Measurements from ENCODE around the gene PTPRJ. TPM values are rescaled to one million over a fixed set of nuclear protein-coding genes. Genes with fewer than 3 reads are reported as not detected.

Gene PTPRJ
- total RNA-seq, 1 donor from 2014 or later: 40.0 TPM

DNA sequence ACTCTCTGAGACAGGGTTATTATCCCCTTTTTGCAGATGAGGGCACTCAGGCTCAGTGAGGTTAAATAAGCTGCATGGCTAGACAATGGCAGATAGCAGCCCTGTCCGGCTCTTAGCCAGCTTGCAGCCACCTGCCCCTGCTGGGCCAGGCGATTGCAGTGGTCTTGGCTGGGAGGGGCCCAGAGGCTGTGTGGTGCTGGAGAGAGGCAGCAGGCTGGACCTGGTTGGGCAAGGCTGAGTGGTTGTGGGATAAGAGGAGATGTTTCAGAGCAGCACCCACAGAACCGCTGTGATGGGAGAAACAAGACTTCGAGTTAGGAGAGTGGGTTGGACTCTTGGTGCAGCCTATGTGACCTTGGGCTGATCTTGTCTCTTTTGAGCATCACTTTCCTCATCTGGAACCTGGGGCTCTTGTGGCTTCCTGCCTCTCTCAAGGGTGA is 25.5 kb downstream of the PTPRJ start:
- Histone ChIP-seq H3K27me3 (ENCODE audit: low read depth) (no peaks in the 10 kb centered on the region), H3K27ac (peak overlapping the region; percentile 18), H3K4me3 (no peak overlapping the region), H3K9me3 (no peaks in the 10 kb centered on the region), H3K36me3 (no peaks in the 10 kb centered on the region), H3K4me1 (peaks cover 42% of the 10 kb centered on the region)
- ATAC-seq: no peak
- DNase-seq: no peak
- intact Hi-C loops (cut with DNase I): no loop called here
- TF ChIP-seq, protein P1, sequence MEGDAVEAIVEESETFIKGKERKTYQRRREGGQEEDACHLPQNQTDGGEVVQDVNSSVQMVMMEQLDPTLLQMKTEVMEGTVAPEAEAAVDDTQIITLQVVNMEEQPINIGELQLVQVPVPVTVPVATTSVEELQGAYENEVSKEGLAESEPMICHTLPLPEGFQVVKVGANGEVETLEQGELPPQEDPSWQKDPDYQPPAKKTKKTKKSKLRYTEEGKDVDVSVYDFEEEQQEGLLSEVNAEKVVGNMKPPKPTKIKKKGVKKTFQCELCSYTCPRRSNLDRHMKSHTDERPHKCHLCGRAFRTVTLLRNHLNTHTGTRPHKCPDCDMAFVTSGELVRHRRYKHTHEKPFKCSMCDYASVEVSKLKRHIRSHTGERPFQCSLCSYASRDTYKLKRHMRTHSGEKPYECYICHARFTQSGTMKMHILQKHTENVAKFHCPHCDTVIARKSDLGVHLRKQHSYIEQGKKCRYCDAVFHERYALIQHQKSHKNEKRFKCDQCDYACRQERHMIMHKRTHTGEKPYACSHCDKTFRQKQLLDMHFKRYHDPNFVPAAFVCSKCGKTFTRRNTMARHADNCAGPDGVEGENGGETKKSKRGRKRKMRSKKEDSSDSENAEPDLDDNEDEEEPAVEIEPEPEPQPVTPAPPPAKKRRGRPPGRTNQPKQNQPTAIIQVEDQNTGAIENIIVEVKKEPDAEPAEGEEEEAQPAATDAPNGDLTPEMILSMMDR (IDR thresholded peaks at IDR 0.05): no peak

DNA sequence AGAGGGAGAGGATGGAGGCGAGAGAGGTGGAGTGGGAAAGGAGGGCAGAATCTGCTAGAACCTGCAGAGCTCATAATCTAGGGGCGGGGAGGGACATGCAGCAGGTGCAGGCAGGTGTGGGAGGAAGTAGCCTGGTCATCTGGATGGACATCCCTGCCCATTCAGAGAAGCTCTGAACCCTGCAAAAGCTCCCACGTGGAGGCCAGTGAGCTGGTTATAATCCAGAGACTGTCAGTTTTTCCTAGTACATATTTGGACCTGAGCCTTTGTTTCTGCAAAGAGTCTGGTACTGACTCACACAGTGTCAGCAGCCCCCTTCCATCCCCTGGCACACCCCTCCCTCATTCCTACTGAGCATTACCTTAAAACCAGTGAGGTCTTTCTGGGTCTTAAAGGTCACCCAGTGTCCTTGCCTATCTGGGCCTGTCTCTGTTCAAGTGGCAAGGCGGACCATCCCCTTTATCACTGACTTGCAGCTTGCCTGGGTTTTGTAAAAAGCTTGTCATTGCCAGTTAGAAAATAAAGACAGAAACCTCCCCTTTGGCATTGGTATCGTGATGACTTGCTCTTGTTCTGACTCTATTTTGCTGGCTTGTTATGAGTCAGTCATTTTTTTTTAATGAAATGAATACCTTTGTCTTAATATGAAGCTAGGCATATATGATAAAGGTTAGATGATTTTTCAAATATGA is 26.1 kb downstream of the PTPRJ start:
- DNase-seq (no peak), ATAC-seq (no peak)
- Histone ChIP-seq H3K4me1 (peaks cover 46% of the 10 kb centered on the region), H3K9me3 (no peaks in the 10 kb centered on the region), H3K4me3 (no peak overlapping the region), H3K27ac (no peak overlapping the region), H3K36me3 (no peaks in the 10 kb centered on the region), H3K27me3 (ENCODE audit: low read depth) (no peaks in the 10 kb centered on the region)
- TF ChIP-seq, protein P1 (IDR thresholded peaks at IDR 0.05): no peak
- intact Hi-C loops (cut with DNase I): no loop called here

GRCh38 chr11:48007677-48008076 is 27.3 kb downstream of the PTPRJ start:
- TF ChIP-seq, protein P1 (IDR thresholded peaks at IDR 0.05): no peak
- no peaks in the 10 kb centered on the region for H3K9me3 ChIP-seq
- peak; percentile 65 to 89 for ATAC-seq
- H3K27ac ChIP-seq: peak overlapping the region; percentile 65
- no peaks in the 10 kb centered on the region for H3K27me3 ChIP-seq (ENCODE audit: low read depth)
- H3K4me3 ChIP-seq: no peak overlapping the region
- intact Hi-C loops (cut with DNase I): no loop called here
- H3K36me3 ChIP-seq: no peaks in the 10 kb centered on the region
- peaks cover 43% of the 10 kb centered on the region for H3K4me1 ChIP-seq
- peak; percentile 61 for DNase-seq

DNA sequence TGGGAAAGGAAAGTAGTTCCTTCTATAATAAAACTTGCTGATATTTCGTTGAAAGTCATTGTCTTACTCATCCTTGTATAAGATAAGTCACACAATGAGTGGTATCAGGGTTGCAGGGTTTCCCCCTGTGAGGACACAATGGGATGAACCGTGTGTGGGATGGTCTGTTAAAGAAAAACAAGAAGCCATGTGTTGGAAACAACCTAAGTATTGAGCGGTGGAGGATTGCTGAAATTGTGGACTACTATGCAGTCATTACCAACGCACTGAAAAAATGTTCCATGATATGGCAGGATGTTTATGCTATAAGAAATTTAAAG is 28.6 kb downstream of the PTPRJ start:
- TF ChIP-seq, protein P1 (IDR thresholded peaks at IDR 0.05): no peak
- intact Hi-C loops (cut with DNase I): no loop called here
- no peaks in the 10 kb centered on the region for H3K36me3 ChIP-seq
- DNase-seq (no peak), ATAC-seq (no peak)
- no peak overlapping the region for H3K27ac ChIP-seq
- peaks cover 50% of the 10 kb centered on the region for H3K4me1 ChIP-seq
- H3K27me3 ChIP-seq (ENCODE audit: low read depth): no peaks in the 10 kb centered on the region
- no peaks in the 10 kb centered on the region for H3K9me3 ChIP-seq
- no peak overlapping the region for H3K4me3 ChIP-seq

DNA sequence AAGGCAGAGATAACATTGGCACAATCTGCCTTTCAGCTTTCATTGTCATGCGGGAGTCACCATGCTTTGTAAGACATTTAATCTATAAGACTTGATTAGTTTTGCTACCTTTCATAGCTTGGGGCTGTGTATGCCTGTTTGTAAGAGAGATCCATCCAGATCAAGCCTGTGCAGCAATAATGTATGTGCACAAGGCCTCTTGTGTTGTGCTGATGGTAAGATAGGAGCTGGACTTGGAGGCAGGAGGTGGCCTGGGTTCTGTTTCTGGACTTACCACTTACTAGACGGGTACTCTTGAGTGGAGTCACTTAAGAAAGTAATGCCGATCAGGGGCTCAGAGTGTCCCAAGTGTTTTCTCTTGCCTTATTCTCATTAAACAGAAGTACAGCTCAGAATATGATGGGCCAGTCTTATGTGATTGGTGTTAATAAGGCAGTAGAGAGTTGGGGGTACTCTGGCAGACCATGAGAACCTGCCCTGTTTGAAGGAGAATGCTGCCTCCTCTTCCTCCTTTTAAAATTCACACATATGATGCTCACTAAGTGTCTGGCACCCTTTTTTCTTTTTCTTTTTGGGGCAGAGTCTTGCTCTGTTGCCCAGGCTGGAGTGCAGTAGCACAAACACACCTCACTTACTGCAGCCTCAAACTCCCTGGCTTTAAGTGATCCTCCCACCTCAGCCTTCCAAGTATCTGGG is 30.9 kb downstream of the PTPRJ start:
- H3K4me3 ChIP-seq: no peak overlapping the region
- peak overlapping the region; percentile 49 for H3K27ac ChIP-seq
- no peak for ATAC-seq
- H3K36me3 ChIP-seq: no peaks in the 10 kb centered on the region
- intact Hi-C loops (cut with DNase I): no loop called here
- H3K27me3 ChIP-seq (ENCODE audit: low read depth): no peaks in the 10 kb centered on the region
- H3K9me3 ChIP-seq: no peaks in the 10 kb centered on the region
- TF ChIP-seq, protein P1 (IDR thresholded peaks at IDR 0.05): no peak
- H3K4me1 ChIP-seq: peaks cover 47% of the 10 kb centered on the region
- no peak for DNase-seq
